Smooth muscle cell of the coronary artery (primary cell): ENCODE measurements around the gene ACSM2B. TPM values are rescaled to one million over a fixed set of nuclear protein-coding genes. Genes with fewer than 3 reads are reported as not detected.

Source experiments
- total RNA-seq: library from RNA; depleted of rRNA; stranded (reverse); fragments of >200 nt; gene quantifications from 2 replicates; pipeline ENCODE4 v1.2.3, GENCODE V29; 2014; ENCODE audit warnings: low replicate concordance

The ACSM2B gene, protein sequence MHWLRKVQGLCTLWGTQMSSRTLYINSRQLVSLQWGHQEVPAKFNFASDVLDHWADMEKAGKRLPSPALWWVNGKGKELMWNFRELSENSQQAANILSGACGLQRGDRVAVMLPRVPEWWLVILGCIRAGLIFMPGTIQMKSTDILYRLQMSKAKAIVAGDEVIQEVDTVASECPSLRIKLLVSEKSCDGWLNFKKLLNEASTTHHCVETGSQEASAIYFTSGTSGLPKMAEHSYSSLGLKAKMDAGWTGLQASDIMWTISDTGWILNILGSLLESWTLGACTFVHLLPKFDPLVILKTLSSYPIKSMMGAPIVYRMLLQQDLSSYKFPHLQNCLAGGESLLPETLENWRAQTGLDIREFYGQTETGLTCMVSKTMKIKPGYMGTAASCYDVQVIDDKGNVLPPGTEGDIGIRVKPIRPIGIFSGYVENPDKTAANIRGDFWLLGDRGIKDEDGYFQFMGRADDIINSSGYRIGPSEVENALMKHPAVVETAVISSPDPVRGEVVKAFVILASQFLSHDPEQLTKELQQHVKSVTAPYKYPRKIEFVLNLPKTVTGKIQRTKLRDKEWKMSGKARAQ
- not detected in 2 replicates for total RNA-seq

DNA sequence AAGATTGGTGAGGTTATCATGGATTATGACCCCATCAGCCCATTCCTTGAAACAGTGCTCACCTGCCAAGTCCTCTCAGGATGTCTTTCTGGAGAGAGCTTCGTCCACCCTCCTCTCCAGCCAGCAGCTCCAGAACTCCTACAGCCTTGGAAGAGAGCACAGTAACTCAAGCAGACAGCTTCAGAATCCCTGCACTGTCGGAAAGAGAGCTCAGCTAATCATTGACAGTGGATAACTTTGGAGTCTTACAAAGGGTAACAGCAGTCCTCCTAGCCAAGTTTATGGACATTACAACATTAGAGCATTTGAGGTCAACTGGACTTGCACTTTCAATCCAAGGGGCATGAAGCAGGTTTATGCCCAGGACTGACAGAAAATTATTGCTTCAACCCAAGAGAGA lies at the start of gene ACSM2B:
TSS of gene ACSM2B (minus strand) at position 223 of the 400 bp plus-strand sequence. CDS start 11,522 bp downstream, outside the sequence.

Other genes with a start within 250 kb of the ACSM2B start
- not detected in 2 replicates for gene GP2, start 248.9 kb downstream of the ACSM2B start, total RNA-seq
- not detected in 2 replicates for gene UMOD, start 223.7 kb downstream of the ACSM2B start, total RNA-seq
- gene PDILT, start 171.6 kb downstream of the ACSM2B start, total RNA-seq, result not detected in 2 replicates
- not detected in 2 replicates for gene ACSM5, start 166.8 kb downstream of the ACSM2B start, total RNA-seq
- not detected in 2 replicates for gene ACSM2A, start 124.8 kb downstream of the ACSM2B start, total RNA-seq
- not detected in 2 replicates for gene ACSM1, start 121.3 kb upstream of the ACSM2B start, total RNA-seq
- 52.8 and 82.0 TPM in 2 replicates for gene THUMPD1, start 165.5 kb upstream of the ACSM2B start, total RNA-seq
- 0.59 and 0.90 TPM in 2 replicates for gene ACSM3, start 187.6 kb upstream of the ACSM2B start, total RNA-seq
- gene ERI2, start 230.1 kb upstream of the ACSM2B start, total RNA-seq, result 7.8 and 16.1 TPM in 2 replicates
- 2.8 and 3.9 TPM in 2 replicates for gene REXO5, start 230.2 kb upstream of the ACSM2B start, total RNA-seq